ENCODE results near the gene HLA-E. TPM values are rescaled to one million over a fixed set of nuclear protein-coding genes. Genes with fewer than 3 reads are reported as not detected.

The HLA-E gene
- total RNA-seq (2022; extraction: Qiagen RNA extraction): 60.3 to 71.4 TPM (median 61.8 TPM) in 5 replicates

DNA sequence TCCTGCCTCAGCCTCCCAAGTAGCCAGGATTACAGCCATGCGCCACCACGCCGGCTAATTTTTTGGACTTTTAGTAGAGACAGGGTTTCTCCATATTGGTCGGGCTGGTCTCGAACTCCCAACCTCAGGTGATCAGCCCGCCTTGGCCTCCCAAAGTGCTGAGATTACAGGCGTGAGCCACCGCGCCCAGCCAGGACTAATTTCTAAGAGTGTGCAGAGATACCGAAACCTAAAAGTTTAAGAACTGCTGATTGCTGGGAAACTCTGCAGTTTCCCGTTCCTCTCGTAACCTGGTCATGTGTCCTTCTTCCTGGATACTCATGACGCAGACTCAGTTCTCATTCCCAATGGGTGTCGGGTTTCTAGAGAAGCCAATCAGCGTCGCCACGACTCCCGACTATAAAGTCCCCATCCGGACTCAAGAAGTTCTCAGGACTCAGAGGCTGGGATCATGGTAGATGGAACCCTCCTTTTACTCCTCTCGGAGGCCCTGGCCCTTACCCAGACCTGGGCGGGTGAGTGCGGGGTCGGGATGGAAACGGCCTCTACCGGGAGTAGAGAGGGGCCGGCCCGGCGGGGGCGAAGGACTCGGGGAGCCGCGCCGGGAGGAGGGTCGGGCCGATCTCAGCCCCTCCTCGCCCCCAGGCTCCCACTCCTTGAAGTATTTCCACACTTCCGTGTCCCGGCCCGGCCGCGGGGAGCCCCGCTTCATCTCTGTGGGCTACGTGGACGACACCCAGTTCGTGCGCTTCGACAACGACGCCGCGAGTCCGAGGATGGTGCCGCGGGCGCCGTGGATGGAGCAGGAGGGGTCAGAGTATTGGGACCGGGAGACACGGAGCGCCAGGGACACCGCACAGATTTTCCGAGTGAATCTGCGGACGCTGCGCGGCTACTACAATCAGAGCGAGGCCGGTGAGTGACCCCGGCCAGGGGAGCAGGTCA lies at the start of gene HLA-E:
TSS of gene HLA-E (plus strand) at position 429 of the 945 bp plus-strand sequence. CDS start at position 452, 23 bp downstream.

Other genes with a start within 250 kb of the HLA-E start
- gene TRIM39, start 162.6 kb upstream of the HLA-E start, total RNA-seq (2022; extraction: Qiagen RNA extraction): 6.7 to 8.1 TPM (median 7.4 TPM) in 5 replicates
- 62.2 to 73.8 TPM (median 71.8 TPM) in 5 replicates for gene RPP21, start 144.4 kb upstream of the HLA-E start, total RNA-seq (2022; extraction: Qiagen RNA extraction)
- 28.4 to 36.7 TPM (median 33.9 TPM) in 5 replicates for gene GNL1, start 67.0 kb downstream of the HLA-E start, total RNA-seq (2022; extraction: Qiagen RNA extraction)
- gene PRR3, start 67.8 kb downstream of the HLA-E start, total RNA-seq (2022; extraction: Qiagen RNA extraction): 14.5 to 17.3 TPM (median 16.5 TPM) in 5 replicates
- gene ABCF1, start 81.9 kb downstream of the HLA-E start, total RNA-seq (2022; extraction: Qiagen RNA extraction): 50.4 to 58.2 TPM (median 52.3 TPM) in 5 replicates
- 26.3 to 47.1 TPM (median 29.0 TPM) in 5 replicates for gene PPP1R10, start 127.7 kb downstream of the HLA-E start, total RNA-seq (2022; extraction: Qiagen RNA extraction)
- 71.4 to 116 TPM (median 73.6 TPM) in 5 replicates for gene MRPS18B, start 128.3 kb downstream of the HLA-E start, total RNA-seq (2022; extraction: Qiagen RNA extraction)
- gene ATAT1, start 137.4 kb downstream of the HLA-E start, total RNA-seq (2022; extraction: Qiagen RNA extraction): 4.5 to 5.9 TPM (median 5.6 TPM) in 5 replicates
- gene C6orf136, start 157.6 kb downstream of the HLA-E start, total RNA-seq (2022; extraction: Qiagen RNA extraction): 10.2 to 14.6 TPM (median 13.1 TPM) in 5 replicates
- 26.3 to 30.5 TPM (median 28.5 TPM) in 5 replicates for gene DHX16, start 183.5 kb downstream of the HLA-E start, total RNA-seq (2022; extraction: Qiagen RNA extraction)
- gene PPP1R18, start 197.1 kb downstream of the HLA-E start, total RNA-seq (2022; extraction: Qiagen RNA extraction): 39.8 to 48.8 TPM (median 45.5 TPM) in 5 replicates
- 20.0 to 29.7 TPM (median 29.0 TPM) in 5 replicates for gene NRM, start 201.5 kb downstream of the HLA-E start, total RNA-seq (2022; extraction: Qiagen RNA extraction)
- 16.6 to 24.7 TPM (median 18.4 TPM) in 5 replicates for gene MDC1, start 227.8 kb downstream of the HLA-E start, total RNA-seq (2022; extraction: Qiagen RNA extraction)
- 792 to 978 TPM (median 919 TPM) in 5 replicates for gene TUBB, start 230.8 kb downstream of the HLA-E start, total RNA-seq (2022; extraction: Qiagen RNA extraction)